Measurements from ENCODE around the gene STAT2.
A peak's percentile ranks its signal among the peaks of the same experiment; 100 is the strongest.
"Not testable (repeated sequence)": the region's sequence is repeated elsewhere in the genome, so short reads cannot be mapped to it uniquely, and the experiment has no call there.

STAT2 gene

DNA sequence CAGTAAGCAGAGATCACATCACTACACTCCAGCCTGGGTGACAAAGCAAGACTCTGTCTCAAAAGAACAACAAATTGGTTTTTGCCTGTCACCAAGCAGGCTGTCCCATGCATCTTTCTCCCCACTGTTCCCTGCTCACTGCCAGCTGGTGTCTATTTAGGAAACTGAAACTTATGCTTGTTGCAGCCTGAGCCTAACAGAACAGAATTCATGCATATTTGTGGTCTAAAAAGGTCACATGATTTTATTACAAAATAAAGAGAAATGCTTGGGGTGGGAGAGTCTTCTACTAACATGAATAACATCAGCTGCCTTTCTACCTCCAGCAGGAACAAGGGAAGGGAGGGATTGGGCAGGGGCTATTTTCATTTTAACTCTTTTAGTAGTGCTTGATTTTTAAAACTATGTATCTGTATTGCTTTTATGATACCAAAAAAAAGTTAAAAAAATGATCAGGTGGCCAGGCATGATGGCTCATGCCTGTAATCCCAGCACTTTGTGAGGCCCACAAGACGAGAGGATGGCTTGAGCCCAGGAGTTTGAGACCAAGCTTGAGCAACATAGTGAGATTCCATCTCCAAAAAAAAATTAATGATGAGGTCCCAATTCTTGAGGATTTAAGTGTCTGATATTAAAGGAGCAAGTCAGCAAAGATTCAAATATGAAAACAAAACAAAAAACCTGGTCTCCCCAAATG, 923 bp downstream of the STAT2 start:
- DNase-seq (ENCODE audit: insufficient read length) (no peak), FAIRE-seq (no peak)
- TF ChIP-seq TAF1 (IDR thresholded peaks at IDR 0.05; ENCODE audit: borderline replicate concordance, low read depth, low read length) (no peak), POLR2AphosphoS5 (IDR thresholded peaks at IDR 0.05; ENCODE audit: low read depth, low read length) (no peak), POLR2A (IDR thresholded peaks at IDR 0.05; ENCODE audit: low read depth, low read length) (no peak)

DNA sequence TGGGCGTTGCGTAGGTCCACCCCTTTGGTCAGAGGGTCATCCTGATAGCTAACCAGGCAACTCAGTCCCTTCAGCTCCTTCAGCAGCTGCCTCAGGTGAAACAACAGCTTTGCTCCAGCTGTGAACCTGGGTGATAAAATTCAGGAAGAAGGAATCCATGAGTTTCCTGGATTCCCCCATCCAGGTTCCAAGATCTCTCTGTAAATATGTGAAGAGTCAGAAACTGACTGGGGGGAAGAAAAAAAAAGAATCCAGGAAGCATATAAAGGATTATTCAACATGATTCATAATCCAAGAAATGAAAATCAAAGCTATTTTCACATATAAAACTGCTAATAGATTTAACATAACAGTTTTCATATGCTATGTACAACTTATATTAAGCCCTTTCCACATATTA, 8.6 kb downstream of the STAT2 start:
- no peak for TF ChIP-seq POLR2A (IDR thresholded peaks at IDR 0.05; ENCODE audit: low read depth, low read length)
- DNase-seq (ENCODE audit: insufficient read length) (no peak), FAIRE-seq (no peak)

DNA sequence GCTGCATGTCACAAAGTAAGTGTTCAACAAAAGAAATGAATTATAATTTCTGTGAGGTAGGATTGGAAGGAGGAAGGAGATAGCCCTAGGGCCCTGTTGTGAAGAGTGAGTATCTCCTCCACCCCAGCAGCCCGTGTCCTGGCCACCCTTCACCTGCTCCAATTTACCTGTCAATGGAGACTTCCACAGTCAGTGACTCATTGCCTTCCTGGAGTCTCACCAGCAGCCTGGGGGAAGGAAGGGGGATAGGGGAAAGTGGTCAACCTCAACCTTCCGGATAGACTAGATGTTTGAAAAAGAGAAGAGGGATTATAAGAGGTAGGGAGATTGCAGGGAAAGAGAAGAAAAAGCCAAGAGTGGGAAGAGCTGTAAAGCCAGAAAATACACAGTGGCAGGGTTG, 9.2 kb downstream of the STAT2 start:
- FAIRE-seq = no peak
- TF ChIP-seq TAF1 (IDR thresholded peaks at IDR 0.05; ENCODE audit: borderline replicate concordance, low read depth, low read length) = no peak
- no peak for TF ChIP-seq POLR2AphosphoS5 (IDR thresholded peaks at IDR 0.05; ENCODE audit: low read depth, low read length)
- TF ChIP-seq POLR2A (IDR thresholded peaks at IDR 0.05; ENCODE audit: low read depth, low read length) = no peak
- no peak for DNase-seq (ENCODE audit: insufficient read length)

- DNase-seq (ENCODE audit: insufficient read length) (no peak), FAIRE-seq (no peak)
- TF ChIP-seq TAF1 (IDR thresholded peaks at IDR 0.05; ENCODE audit: borderline replicate concordance, low read depth, low read length) (no peak), POLR2AphosphoS5 (IDR thresholded peaks at IDR 0.05; ENCODE audit: low read depth, low read length) (no peak), POLR2A (IDR thresholded peaks at IDR 0.05; ENCODE audit: low read depth, low read length) (no peak)
These were observed 11.1 kb downstream of the STAT2 start for GRCh38 chr12:56348776-56349175.

DNA sequence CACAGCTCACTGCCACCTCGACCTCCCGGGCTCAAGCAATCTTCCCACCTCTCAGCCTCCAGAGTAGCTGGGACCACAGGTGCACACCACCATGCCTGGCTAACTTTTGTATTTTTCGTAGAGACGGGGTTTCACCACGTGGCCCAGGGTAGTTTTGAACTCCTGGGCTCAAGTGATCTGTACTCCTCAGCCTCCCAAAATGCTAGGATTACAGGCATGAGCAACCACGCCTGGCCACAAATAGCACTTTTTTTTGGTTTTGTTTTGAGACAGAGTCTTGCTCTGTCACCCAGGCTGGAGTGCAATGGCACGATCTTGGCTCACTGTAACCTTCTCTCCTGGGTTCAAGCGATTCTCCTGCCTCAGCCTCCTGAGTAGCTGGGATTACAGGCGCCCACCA, 12.7 kb downstream of the STAT2 start:
- DNase-seq (ENCODE audit: insufficient read length); FAIRE-seq: not testable (repeated sequence)

- TF ChIP-seq POLR2A (IDR thresholded peaks at IDR 0.05; ENCODE audit: low read depth, low read length) (no peak), TAF1 (IDR thresholded peaks at IDR 0.05; ENCODE audit: borderline replicate concordance, low read depth, low read length) (no peak), POLR2AphosphoS5 (IDR thresholded peaks at IDR 0.05; ENCODE audit: low read depth, low read length) (no peak)
- FAIRE-seq = no peak
- no peak for DNase-seq (ENCODE audit: insufficient read length)
These were observed 13.2 kb downstream of the STAT2 start for GRCh38 chr12:56346675-56347074.

GRCh38 chr12:56342290-56342689, 17.6 kb downstream of the STAT2 start:
- FAIRE-seq; DNase-seq (ENCODE audit: insufficient read length): not testable (repeated sequence)

DNA sequence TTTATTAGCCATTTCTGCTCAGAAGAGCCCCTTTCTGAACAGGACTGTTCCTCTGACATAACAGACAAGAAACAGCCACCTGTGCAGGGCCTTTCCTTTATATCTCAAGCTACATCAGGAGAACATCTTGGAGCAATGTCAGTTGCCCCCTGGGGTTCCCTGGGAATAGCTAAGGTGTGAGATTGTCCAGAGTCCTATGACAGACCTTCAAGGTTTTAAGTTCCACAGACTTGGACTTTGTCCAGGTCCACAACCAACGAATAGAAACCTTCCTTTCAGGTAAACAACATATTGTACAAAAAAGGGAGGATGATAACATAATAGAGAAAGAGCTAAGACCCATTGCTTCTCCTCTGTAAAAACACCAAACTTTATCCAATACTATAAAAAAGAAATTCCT, 18.3 kb downstream of the STAT2 start:
- FAIRE-seq (no peak), DNase-seq (ENCODE audit: insufficient read length) (no peak)
- TF ChIP-seq POLR2AphosphoS5 (IDR thresholded peaks at IDR 0.05; ENCODE audit: low read depth, low read length) (no peak), TAF1 (IDR thresholded peaks at IDR 0.05; ENCODE audit: borderline replicate concordance, low read depth, low read length) (no peak), POLR2A (IDR thresholded peaks at IDR 0.05; ENCODE audit: low read depth, low read length) (no peak)

DNA sequence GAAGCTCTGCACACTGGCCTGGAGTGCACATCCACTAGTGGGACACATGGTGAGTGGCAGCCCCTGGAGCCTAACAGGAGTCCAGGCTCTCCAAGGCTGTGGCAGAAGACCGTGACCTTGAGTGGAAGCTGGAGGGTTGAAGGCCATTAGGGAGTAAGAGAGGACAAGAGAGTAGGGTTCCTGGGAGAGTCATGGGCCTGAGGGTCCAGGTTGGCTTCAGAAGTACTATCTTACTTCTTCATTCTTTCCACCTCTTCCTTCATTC, 20.8 kb downstream of the STAT2 start:
- TF ChIP-seq TAF1 (IDR thresholded peaks at IDR 0.05; ENCODE audit: borderline replicate concordance, low read depth, low read length) = no peak
- no peak; the same call in 1 of the 2 replicates for TF ChIP-seq POLR2A (IDR thresholded peaks at IDR 0.05; ENCODE audit: low read depth, low read length)
- TF ChIP-seq POLR2AphosphoS5 (IDR thresholded peaks at IDR 0.05; ENCODE audit: low read depth, low read length) = no peak; the same call in 1 of the 2 replicates
- DNase-seq (ENCODE audit: insufficient read length) (no peak), FAIRE-seq (no peak)

DNA sequence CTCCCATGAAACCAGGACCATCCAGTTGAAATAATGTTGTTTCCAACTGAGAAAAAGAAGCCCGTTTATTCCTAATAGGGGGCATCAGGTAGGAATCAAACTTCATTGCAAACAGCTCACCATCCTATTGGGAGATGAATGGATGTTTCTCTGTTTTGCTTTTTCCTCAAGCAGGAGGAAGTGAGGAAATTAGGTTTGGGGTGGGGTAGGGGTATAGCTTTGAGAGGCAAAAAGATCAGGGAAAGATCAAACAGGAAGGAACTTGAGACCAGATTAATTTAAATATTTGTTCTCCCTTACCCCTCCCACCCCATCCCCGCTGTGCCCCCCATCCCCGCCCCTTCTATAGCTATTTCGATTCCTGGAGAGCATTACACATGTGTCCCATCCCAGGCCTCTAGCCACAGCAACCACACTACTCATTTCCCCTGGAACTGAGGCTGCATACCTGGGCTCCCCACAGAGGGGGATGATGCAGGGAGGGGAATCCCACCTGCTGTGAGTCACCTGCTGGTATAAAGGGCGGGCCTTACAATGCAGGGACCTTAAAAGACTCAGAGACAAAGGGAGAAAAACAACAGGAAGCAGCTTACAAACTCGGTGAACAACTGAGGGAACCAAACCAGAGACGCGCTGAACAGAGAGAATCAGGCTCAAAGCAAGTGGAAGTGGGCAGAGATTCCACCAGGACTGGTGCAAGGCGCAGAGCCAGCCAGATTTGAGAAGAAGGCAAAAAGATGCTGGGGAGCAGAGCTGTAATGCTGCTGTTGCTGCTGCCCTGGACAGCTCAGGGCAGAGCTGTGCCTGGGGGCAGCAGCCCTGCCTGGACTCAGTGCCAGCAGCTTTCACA, 21.4 kb downstream of the STAT2 start, which contains the start of gene IL23A:
Gene IL23A (plus strand): TSS at position 577 of the 850 bp plus-strand sequence. CDS start 161 bp downstream, at position 738.
- DNase-seq (ENCODE audit: insufficient read length) (peak; percentile 42), FAIRE-seq (peak; percentile 86)
- 0 out of 2 replicates have a peak, but pooled peaks have one; percentile 55 for TF ChIP-seq TAF1 (IDR thresholded peaks at IDR 0.05; ENCODE audit: borderline replicate concordance, low read depth, low read length)
- peak; percentile 67 for TF ChIP-seq POLR2A (IDR thresholded peaks at IDR 0.05; ENCODE audit: low read depth, low read length)
- TF ChIP-seq POLR2AphosphoS5 (IDR thresholded peaks at IDR 0.05; ENCODE audit: low read depth, low read length) = peak; percentile 65; the same call in 1 of the 2 replicates

- no peak for TF ChIP-seq POLR2AphosphoS5 (IDR thresholded peaks at IDR 0.05; ENCODE audit: low read depth, low read length)
- TF ChIP-seq TAF1 (IDR thresholded peaks at IDR 0.05; ENCODE audit: borderline replicate concordance, low read depth, low read length) = no peak
- TF ChIP-seq POLR2A (IDR thresholded peaks at IDR 0.05; ENCODE audit: low read depth, low read length) = no peak
- FAIRE-seq (no peak), DNase-seq (ENCODE audit: insufficient read length) (no peak)
These were observed 22.1 kb downstream of the STAT2 start for GRCh38 chr12:56337753-56338251.

Measured in GM12892 (cell line).